Duodenal mucosa (tissue), 2 donors: ENCODE results near the gene PPM1A.

Experiments used
- H3K27ac ChIP-seq: one replicate; pipeline ENCODE4 v1.7.0; 2013; ENCODE audit warnings: low read depth, low read length
- H3K27me3 ChIP-seq, 2 donors: one replicate each; pipeline ENCODE4 v1.7.0; 2013; ENCODE audit warnings: low read length in 2 of 2, control low read depth in 1 of 2; ENCODE audit not compliant: insufficient read depth in 2 of 2, control insufficient read depth in 1 of 2
- H3K36me3 ChIP-seq, 2 donors: one replicate each; pipeline ENCODE4 v1.7.0; 2013; ENCODE audit warnings: low read length in 2 of 2, control low read depth in 1 of 2; ENCODE audit not compliant: insufficient read depth in 2 of 2, control insufficient read depth in 1 of 2
- H3K4me1 ChIP-seq, 2 donors: one replicate each; pipeline ENCODE4 v1.7.0; 2013; ENCODE audit warnings: low read length in 2 of 2, control low read depth in 1 of 2; ENCODE audit not compliant: insufficient read depth in 2 of 2, control insufficient read depth in 1 of 2
- H3K4me3 ChIP-seq, 2 donors: one replicate each; pipeline ENCODE4 v1.7.0; 2013; ENCODE audit warnings: low read length in 2 of 2, low read depth in 1 of 2
- H3K9ac ChIP-seq, 2 donors: one replicate each; pipeline ENCODE4 v1.7.0; 2013; ENCODE audit warnings: low read length in 2 of 2, low read depth in 1 of 2
- H3K9me3 ChIP-seq, 2 donors: one replicate each; pipeline ENCODE4 v1.7.0; 2013; ENCODE audit warnings: low read length in 2 of 2, control low read depth in 1 of 2; ENCODE audit not compliant: control insufficient read depth in 1 of 2

PPM1A gene

GRCh38 chr14:60331201-60332045 lies 82.4 kb downstream of the PPM1A start:
- Histone ChIP-seq H3K9ac (peak overlapping the region; percentile 48 to 62), H3K27ac (no peak overlapping the region), H3K4me3 (peak overlapping the region; percentile 75 to 79), H3K4me1 (peaks cover 4 to 10% of the 10 kb centered on the region in 2 donors), H3K9me3 (no peaks in the 10 kb centered on the region), H3K36me3 (no peaks in the 10 kb centered on the region), H3K27me3 (no peaks in the 10 kb centered on the region)

DNA sequence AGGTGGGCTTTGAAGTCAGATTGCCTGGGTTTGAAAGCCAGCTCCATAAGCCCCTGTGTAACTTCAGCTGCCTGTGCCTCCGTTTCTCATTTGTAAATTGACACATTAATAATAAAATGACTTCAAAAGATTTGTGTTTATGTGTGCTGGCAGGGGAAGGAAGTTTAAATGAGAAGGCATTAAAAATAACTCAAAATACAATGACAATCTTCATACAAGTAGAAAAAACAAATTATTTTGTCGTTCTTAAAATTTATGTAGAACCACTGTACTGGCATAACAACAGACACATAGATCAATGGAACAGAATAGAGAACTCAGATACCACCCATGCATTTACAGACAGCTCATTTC lies 83.0 kb downstream of the PPM1A start:
- Histone ChIP-seq H3K36me3 (no peaks in the 10 kb centered on the region), H3K9me3 (no peaks in the 10 kb centered on the region), H3K27me3 (no peaks in the 10 kb centered on the region), H3K9ac (no peak overlapping the region), H3K4me1 (peaks cover 4 to 10% of the 10 kb centered on the region in 2 donors), H3K27ac (no peak overlapping the region), H3K4me3 (peak overlapping the region; percentile 75 to 79)

DNA sequence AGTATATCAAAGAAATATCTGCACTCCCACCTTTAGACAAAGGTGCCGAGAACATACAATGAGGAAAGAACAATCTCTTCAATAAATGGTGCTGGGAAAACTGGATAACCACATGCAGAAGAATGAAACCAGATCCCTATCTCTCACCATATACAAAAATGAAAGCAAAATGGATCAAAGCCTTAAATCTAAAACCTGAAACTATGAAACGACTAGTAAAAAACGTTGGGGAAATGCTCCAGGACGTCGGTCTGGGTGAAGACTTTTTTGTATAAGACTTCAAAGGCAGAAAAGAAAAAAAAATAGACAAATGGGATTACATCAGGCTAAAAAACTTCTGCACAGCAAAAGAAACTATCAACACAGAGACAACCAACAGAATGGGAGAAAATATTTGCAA lies 83.8 kb downstream of the PPM1A start:
- H3K4me1 ChIP-seq = peaks cover 0 to 3% of the 10 kb centered on the region in 2 donors
- no peaks in the 10 kb centered on the region for H3K36me3 ChIP-seq
- H3K9me3 ChIP-seq = no peaks in the 10 kb centered on the region
- no peak overlapping the region for H3K9ac ChIP-seq
- H3K27me3 ChIP-seq = no peaks in the 10 kb centered on the region
- no peak overlapping the region for H3K27ac ChIP-seq
- no peak overlapping the region for H3K4me3 ChIP-seq

DNA sequence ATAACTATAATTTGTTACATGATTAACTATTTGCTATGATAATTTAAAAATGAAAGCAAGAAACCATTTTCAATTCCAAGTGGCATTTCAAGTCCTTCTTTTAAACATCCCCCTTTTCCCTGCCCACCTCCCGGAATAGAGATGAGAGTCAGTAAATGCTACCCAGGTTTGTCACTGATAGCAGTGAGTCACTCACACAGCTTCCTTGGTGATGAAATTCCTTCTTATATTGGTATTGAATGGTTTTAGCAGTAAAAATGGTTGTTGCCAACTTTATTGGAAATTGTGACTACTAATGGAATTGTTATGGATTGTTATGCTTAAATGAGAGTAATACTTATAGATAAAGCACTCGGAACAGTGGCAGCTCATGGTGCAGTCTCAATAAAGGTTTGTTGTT lies 90.5 kb downstream of the PPM1A start:
- Histone ChIP-seq H3K9me3 (no peaks in the 10 kb centered on the region), H3K27ac (no peak overlapping the region), H3K4me3 (no peak overlapping the region), H3K27me3 (peaks cover 0 to 3% of the 10 kb centered on the region in 2 donors), H3K4me1 (no peaks in the 10 kb centered on the region), H3K36me3 (no peaks in the 10 kb centered on the region), H3K9ac (no peak overlapping the region)

- H3K9ac ChIP-seq = no peak overlapping the region
- no peak overlapping the region for H3K27ac ChIP-seq
- no peaks in the 10 kb centered on the region for H3K27me3 ChIP-seq
- H3K4me3 ChIP-seq = no peak overlapping the region
- H3K36me3 ChIP-seq = no peaks in the 10 kb centered on the region
- H3K4me1 ChIP-seq = no peaks in the 10 kb centered on the region
- no peaks in the 10 kb centered on the region for H3K9me3 ChIP-seq
These were observed 94.6 kb downstream of the PPM1A start for GRCh38 chr14:60343571-60344071.

GRCh38 chr14:60344751-60345150 lies 95.7 kb downstream of the PPM1A start:
- Histone ChIP-seq H3K27ac (no peak overlapping the region), H3K9me3 (no peaks in the 10 kb centered on the region), H3K4me1 (no peaks in the 10 kb centered on the region), H3K27me3 (no peaks in the 10 kb centered on the region), H3K36me3 (no peaks in the 10 kb centered on the region), H3K4me3 (no peak overlapping the region), H3K9ac (no peak overlapping the region)

GRCh38 chr14:60346706-60347105 lies 97.7 kb downstream of the PPM1A start:
- Histone ChIP-seq H3K27ac (no peak overlapping the region), H3K4me1 (no peaks in the 10 kb centered on the region), H3K9ac (no peak overlapping the region), H3K9me3 (no peaks in the 10 kb centered on the region), H3K27me3 (peaks cover 0 to 4% of the 10 kb centered on the region in 2 donors), H3K4me3 (no peak overlapping the region), H3K36me3 (no peaks in the 10 kb centered on the region)

DNA sequence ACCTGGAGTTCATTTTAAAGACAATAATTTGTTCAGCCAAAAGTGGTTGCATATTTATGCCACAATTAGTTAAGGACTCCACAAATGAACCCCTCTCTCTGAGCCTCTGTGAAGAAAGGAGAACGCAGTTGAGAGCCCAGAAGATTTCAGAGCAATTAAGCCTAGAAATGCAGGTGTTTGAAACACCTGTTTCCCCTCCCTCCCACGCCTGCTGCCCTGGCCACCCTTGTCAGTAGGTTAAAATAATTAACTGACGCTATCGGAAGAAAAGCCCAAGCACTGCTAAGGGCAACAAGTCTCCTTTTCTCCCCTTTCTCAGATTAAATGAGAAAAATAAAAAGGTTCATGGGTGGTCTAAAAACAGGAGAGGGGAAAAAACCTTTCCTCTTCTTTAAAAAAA lies 99.2 kb downstream of the PPM1A start:
- Histone ChIP-seq H3K27me3 (peaks cover 0 to 4% of the 10 kb centered on the region in 2 donors), H3K4me3 (no peak overlapping the region), H3K9me3 (no peaks in the 10 kb centered on the region), H3K9ac (no peak overlapping the region), H3K4me1 (no peaks in the 10 kb centered on the region), H3K27ac (no peak overlapping the region), H3K36me3 (no peaks in the 10 kb centered on the region)
